Islet precursor cell (in vitro differentiated cells): ENCODE measurements around the gene NR2E3.

Experiments used
- DNase-seq: peaks from one replicate; pipeline ENCODE4 v3.0.0-alpha.2; 2018

NR2E3 gene

DNA sequence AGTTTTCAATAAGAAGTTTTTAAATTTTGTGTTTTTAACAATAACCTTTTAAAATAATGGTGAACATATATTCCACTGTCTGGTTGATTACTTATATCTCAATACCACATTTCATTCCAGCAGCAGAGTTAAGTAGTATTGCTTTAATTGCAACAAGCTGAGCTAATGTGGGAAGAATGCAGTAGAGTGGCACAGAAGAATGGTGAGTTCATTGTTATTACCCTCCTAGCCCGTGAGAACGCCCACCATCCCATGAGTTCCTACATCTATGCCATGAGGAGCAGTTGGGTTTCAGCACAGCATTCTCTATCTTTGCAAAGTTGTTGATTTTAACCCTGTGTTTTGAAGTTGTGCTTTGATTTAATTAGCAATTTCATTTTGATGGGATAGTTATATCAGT lies 17.8 kb upstream of the NR2E3 start:
- DNase-seq = peak; percentile 67

DNA sequence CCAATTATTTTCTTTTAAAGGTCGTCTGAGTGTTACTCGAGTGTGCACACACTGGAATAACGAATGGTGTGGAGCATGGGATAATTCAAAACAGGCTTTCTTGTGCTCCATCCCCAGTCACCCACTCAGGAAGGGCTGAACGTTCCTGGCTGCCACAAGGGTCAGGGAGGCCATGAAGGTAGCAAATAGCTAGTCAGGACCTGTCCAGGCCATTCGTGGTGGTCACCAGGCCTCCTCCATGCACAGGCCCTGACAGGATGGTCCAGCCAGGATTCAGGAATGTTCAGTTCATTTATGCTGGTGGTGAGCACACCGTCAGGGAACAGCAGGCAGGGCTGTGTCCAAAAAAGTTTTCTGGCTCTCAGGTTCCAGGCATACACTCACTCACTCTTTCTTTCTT lies 11.7 kb upstream of the NR2E3 start:
- DNase-seq = peak; percentile 32

DNA sequence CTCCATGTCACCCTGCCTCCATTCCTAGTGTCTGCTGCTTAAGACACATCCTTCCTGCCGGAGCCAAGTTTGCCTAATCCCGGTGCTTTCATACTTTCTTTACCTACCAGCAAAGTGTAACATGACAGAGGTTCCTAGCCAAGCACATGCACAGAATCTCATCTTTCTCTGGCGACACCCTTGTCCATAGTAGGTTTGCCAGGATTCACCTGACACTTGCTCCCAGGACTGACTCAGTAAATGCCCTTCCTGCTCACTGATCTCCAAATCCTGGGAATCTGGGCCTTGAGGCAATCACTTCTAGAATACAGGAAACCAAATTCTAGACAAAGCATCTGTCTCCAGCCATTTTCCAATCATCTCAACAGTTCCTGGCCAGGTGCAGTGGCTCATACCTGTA lies 10.2 kb upstream of the NR2E3 start:
- peak; percentile 30 for DNase-seq

DNA sequence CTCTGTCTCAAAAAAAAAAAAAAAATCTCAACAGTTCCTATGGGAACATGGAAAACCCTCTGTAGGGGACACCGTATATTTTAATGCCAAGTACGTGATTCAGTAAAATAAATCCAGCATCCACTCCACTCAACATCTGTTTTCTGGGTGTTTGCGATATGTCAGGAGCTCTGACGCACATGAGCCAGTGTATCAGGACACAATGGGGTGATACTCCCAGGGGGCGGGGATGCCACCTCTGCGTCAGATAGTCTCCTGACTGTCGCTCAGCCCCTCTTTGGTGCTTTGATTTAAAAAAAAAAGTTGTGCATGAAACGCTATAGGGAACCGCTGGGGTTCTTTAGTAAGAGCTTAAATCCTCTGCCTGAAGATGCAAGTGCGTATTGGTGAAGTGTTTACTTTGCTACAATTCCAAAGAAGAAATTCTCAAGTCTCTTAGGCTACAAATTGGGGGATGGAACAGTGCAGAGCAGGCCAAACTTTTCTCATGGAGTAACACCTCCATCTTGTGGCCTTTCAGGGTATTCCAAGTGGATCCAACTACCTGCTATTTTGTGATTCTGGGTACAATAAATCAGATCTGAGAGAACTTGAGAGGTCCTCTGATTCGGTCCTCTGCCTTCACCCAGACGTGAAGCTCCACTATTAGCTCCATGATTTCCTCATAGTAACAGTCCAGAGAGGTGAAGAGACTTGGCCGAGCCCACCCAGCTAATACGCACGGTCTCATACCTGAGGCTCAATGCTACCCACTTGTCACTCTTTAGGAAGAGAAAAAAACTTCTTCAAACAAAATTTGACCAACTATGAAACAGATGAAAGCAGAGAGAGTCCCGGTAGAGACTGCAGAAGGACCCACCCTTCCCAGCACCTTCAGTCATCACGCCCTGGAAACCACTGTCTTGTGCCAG lies 9.3 kb upstream of the NR2E3 start:
- DNase-seq = peak; percentile 55

DNA sequence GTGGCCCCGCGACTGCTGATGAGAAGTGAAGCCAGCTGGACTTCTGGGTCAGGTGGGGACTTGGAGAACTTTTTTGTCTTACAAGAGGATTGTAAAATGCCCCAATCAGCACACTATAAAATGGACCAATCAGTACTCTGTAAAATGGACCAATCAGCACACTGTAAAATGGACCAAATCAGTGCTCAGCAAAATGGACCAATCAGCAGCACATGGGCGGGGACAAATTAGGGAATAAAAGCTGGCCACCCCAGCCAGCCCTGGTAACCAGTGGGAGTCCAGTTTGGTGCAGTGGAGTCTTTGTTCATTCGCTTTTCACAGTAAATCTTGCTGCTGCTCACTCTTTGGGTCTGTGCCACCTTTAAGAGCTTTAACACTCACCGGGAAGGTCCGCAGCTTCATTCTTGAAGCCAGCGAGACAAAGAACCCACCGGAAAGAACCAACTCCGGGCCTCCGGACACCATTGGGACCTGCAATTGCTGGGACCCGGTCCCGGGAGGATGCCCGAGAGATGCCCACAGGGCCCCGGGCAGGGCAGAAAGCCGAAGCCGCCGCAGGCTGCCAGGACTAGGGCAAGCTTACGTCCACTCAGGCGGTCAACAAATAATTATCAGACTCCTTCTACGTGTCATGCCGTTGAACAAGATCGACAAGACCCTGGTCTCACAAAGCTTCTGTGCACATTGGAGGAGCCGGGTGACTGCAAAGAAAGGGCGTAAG lies 8.3 kb upstream of the NR2E3 start:
- DNase-seq = no peak

DNA sequence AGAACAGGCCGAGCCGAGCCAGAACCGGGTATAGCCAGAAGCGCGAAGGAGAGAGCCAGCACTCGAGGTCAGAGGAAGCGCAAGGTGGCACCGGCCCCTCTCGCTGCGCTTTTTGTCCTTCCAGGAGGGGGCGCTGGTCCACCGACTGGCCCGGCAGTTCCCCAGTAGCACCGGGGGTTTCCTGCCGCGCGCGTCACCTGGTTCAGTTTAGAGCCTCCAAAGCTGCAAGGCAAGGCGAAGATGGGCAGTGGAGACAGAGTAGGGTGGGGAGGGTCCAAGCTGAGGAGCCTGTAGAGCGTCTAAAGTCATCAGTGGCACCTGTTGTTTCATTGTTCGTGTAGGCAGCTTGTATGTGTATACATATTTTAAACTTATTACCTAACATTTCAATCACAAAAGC lies 7.6 kb upstream of the NR2E3 start:
- peak; percentile 62 for DNase-seq

DNA sequence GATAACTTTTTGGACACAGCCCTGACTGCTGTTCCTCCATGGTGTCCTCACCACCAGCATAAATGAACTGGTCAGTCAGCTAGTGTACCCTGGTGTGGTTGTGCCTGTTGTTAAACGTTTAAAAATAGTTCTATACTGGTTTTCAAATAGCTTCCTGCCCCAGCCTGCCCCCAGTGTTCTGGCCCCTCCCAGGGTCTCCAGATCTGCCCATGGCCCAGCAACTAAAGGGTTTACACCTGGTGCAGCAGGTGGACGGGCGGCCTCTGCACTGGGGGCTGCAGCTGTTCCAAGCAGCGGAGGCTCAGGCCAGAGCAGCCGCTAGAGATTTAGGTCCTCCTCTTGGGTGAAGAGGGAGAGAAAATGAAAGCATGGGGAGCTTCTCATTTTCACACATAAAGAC lies 6.1 kb upstream of the NR2E3 start:
- no peak for DNase-seq

DNA sequence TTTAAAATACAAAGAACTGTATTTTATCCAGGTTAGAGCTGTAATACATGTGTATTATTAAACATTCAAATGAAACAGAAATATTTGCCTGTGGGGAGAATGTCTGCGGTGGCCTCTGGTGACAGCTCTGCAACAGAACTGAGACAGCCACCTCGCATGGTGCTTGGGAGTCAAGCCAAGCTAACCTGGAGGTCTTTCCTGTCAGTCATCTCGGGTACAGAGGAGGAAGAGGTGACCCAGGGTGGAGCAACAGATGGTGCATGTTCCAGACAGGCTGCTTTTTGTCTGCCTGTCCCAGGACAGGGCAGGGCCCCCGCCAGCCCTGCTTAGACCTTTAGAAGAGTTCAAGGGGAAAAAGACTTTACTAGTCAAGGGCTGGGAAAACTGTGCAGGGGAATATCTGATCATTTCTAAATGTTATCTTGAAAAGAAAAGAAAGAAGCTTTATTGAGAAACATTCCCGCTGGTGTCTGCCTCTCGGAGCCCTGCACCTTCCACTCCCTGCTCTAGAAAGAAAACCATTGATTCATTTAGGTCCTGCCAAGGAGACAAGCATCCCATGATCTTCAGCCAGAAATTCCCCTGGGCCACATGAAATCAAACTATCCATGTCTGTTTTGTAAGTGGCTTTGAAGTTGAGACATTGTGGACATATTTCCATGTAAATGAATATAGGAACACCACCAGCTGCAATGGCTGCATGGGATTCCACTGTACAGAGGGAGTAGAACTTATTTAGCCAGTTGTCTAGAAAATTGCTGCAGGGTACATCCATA lies 5.5 kb upstream of the NR2E3 start:
- DNase-seq = peak; percentile 47

DNA sequence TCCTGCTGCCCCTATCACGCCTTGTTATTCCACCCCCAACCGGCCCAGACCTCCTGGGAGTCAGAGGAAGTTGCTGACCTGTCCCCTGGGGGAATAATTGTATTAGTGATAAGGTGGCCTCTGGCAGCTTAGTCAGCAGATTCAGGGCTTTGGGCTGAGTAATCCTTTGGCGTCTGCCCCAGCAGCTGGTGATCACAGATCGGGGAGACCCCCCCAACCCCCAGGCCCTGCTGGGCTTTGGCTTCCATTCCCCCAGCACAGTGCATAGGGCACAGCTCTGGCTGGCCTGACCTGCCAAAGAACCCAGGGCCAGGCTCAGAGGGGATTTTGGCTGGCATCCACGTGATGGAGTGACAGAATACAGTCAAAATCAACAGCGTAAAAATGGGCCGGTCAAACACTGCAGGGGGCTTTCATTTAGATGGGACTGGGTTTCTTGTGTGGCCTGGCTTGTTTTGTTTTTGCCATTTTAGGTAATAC lies 3.9 kb upstream of the NR2E3 start:
- DNase-seq = peak; percentile 79

DNA sequence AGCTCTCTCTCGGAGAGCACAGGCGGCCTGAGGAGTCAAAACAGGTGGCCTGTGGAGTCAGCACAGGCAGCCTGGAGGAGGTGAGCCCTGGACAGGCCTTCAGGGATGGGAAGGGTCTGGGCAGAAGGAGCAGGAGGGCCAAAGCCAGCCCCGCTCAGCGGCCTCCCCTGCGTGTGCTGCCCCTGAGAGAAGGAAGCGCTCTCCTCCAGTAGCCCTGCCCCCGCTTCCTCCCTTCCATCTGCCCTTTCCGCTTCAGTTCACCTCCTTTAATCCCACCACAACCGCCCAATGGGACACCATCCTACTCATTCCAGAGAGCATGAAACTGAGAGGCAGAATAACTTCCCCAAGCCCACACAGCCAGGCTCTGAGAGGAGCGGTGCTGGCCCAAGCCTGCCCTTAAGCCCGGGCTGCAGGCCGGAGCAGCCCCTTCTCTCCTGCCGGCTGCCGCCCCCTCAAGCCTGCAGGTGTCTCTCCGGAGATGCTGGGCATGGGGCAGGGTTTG lies 3.2 kb upstream of the NR2E3 start:
- DNase-seq = peak; percentile 62

DNA sequence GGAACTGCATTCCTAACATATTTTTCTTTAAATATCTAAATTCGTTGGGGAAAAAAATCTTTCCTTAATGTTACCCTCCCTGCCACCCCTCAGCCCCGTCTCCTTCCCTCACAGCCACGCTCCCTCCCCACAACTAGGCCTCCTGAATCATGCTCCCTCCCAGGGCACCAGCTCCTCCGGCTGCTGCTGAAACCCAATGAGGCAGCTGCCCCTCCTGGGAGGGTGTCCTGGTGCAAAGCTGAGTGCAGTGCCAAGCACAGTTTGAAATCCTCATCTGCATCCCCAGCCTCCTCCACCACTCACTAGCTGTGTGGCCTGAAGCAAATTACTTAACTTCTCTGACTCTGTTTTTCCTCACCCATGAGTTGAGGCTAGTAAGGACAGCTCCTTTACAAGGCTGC lies 2.7 kb upstream of the NR2E3 start:
- peak; percentile 52 for DNase-seq

DNA sequence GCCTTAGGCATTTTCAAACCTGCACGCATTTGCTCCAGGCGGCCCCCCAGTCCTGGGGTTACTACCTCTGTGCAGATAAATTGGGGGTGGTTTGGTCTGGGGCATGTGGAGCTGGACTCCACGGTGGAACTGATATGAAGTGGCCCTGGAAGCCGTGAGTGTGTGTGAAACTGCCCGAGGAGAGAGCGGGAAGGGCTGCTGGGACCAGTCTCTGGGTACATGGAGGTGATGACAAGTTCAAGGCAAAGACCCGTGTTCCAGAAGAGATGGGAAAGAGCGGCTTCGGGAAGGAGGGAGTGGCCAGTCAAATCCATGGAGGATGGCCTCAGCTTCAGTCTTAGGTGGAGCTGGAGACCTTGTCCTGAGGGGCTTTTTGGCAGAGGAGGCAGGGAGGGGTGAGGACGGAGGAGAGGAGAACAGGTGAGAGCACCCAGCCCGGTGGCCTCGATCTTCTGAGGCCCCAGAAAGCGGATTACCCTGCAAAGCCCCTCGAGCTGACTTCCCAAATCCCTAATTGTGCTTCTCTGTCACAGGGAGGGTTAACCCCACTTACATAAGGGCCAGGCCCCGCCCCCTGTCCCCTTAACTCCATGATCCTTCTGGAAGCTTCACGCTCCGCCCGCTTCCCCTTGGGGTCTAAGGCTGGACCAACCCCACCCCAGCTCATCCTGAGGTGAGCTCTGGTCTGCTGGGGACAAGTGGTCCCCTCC lies 1.9 kb upstream of the NR2E3 start:
- DNase-seq = peak; percentile 49

DNA sequence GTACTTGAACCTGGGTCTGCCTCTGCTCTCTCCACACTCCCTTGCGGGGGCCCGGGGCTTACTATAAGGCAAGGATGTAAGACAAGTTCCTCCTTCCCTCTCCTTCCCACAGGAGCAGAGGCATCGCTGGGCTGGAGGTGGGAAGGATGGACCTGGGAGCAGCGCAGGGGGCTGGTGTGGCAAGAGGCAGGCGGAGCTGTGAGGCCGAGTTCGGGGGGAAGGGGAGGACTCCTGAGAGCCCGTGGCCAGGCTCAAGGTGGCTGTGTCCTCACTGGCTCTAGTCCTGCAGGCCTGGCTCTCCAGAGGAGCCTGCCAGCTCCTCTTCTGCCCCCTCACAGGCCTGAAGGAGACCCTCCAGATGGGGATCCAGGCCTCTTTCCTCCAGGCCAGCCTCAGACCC lies 1.0 kb upstream of the NR2E3 start:
- peak; percentile 52 for DNase-seq

DNA sequence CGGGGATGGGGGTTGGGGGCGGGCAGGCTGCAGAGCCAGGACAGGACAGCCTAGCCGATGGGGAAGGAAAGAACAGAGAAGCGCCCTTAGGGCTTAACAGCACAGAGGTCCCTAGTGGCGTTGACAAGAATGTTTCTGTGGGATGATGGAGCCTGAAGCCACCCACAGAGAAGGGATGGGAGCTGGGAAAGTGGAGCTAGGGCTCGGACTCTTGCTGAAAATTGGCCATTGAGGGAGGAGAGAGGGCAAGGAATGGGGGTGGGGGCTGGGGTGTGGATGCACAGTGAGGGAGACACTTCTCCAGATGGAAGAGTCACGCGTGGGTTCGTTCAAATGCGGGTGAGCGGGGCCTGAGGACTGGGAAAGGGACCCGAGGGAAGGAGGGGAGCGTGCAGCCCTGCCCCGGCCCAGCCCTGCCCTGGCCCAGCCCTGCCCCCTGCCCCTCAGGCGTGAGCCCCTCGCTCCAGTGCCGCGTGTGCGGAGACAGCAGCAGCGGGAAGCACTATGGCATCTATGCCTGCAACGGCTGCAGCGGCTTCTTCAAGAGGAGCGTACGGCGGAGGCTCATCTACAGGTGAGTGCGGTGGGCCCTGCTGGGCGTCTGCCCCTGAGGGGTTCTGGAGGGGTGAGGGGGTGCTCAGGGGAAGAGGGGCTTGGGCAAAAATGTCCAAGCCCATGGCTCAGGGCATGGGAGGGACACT lies 832 bp downstream of the NR2E3 start:
- DNase-seq = no peak

DNA sequence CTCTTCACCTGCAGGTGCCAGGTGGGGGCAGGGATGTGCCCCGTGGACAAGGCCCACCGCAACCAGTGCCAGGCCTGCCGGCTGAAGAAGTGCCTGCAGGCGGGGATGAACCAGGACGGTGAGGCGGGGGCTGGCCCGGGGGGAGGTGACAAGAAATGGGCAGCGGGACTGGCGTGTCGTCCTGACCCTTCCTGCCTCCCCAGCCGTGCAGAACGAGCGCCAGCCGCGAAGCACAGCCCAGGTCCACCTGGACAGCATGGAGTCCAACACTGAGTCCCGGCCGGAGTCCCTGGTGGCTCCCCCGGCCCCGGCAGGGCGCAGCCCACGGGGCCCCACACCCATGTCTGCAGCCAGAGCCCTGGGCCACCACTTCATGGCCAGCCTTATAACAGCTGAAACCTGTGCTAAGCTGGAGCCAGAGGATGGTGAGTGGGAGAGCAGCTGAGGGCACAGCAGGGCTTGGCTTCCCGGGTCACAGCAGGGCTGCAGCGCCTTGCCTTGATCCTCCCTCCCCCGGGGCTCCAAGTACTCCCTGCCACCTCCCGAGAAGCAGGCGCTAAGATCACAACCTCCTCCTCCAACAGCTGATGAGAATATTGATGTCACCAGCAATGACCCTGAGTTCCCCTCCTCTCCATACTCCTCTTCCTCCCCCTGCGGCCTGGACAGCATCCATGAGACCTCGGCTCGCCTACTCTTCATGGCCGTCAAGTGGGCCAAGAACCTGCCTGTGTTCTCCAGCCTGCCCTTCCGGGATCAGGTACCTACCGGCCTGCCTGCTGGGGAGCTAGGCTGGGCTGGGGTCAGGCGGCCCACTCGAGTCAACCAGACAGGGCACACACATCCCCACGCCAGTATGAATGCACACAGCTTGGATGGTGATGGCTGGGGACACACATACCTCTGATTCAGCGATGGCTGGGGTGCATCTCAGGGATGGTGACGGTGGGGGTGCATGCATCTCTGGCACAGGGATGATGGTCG lies 1.7 kb downstream of the NR2E3 start:
- peak; percentile 41 for DNase-seq

DNA sequence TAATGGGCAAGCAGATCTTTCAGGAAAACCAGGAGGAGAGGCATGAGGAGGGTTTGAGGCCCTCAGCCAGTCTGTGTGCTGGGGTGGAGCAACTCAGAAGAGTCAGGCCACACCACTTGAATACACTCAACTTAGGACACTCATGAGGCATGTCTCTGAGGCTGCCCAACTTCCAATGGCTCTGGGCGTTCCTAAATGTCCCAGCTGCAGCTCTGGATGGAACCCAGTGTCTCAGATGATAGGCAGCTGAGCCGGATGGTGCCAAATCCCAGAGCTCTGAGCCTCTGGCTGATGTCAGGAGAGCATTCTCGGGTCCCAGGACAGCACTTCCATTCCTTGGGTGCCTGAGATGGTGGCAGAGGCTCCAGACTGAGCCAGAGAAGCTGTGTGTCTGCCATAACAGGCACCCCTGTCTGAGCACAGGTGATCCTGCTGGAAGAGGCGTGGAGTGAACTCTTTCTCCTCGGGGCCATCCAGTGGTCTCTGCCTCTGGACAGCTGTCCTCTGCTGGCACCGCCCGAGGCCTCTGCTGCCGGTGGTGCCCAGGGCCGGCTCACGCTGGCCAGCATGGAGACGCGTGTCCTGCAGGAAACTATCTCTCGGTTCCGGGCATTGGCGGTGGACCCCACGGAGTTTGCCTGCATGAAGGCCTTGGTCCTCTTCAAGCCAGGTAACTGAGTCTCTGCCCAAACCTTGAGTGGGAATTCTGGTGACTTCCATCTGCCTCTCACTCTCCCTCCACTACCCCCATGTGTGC lies 2.8 kb downstream of the NR2E3 start:
- DNase-seq = no peak

DNA sequence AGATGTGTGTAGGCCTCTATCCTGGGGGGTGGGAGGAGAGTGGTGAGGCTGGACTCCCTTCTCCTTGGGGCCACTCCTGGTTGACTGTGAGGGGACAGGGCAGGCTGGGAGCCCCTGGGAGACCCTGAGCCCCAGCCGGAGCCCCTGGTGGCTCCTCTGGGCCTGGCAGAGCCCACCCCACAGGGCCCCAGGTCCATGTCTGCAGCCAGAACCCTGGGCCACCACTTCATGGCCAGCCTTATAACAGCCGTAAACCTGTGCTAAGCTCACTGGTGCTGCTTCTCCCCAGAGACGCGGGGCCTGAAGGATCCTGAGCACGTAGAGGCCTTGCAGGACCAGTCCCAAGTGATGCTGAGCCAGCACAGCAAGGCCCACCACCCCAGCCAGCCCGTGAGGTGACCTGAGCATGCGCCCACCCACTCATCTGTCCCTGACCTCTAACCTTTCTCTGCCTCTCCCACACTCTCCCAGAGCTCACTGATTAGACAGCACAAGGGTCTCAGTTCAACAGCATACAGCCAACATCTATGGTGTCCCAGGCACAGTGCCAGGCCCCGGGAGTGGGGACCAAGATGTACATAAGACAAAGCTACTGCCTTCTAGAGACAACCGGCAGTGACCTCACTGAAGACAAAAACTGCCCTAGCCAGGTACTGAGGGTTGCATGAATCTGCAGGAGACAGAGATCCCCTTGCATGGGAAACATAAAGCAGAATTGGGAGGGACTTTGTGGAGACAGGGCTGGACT lies 3.5 kb downstream of the NR2E3 start:
- DNase-seq = no peak

DNA sequence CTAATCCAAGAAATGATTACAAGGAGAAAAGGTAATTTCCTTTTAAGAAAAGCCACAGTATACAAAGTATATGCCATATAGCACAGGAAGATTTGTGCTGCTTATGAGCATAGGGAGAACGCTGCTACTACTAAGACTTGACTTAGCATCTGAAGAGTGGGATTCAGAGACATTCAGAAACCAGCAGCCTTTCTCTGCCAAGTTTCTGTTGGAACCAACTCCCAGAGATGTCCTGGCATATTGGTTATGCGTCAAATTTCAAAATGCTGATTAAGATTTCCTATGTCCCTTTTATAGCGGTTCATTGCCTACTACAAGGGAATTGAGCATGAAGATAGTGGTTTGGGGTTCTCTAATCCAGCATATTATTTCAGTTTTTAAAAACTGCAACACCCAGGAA lies 4.9 kb downstream of the NR2E3 start:
- DNase-seq = no peak

DNA sequence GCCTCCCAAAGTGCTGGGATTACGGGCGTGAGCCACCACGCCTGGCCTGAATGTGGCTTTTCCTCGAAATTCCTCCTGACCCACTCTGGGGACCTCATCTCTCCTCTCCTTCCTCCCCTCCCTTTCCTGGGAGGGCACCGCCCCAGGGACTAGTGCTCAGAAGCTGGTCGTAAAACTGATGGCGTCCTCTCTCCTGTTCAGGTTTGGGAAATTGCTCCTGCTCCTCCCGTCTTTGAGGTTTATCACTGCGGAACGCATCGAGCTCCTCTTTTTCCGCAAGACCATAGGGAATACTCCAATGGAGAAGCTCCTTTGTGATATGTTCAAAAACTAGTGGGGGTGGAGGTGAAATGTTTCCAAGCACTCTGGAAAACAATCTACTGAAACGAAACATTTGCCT lies 7.0 kb downstream of the NR2E3 start:
- no peak for DNase-seq
